HG03571 (cell line): ENCODE data around the gene SNU13.
"Not testable (repeated sequence)": the region's sequence is repeated elsewhere in the genome, so short reads cannot be mapped to it uniquely, and the experiment has no call there.

Experiments
- ATAC-seq: cut with Tn5 transposase; IDR thresholded peaks from one replicate; pipeline ENCODE4 v1.9.1; 2021; ENCODE audit not compliant: unreplicated experiment

The SNU13 gene

DNA sequence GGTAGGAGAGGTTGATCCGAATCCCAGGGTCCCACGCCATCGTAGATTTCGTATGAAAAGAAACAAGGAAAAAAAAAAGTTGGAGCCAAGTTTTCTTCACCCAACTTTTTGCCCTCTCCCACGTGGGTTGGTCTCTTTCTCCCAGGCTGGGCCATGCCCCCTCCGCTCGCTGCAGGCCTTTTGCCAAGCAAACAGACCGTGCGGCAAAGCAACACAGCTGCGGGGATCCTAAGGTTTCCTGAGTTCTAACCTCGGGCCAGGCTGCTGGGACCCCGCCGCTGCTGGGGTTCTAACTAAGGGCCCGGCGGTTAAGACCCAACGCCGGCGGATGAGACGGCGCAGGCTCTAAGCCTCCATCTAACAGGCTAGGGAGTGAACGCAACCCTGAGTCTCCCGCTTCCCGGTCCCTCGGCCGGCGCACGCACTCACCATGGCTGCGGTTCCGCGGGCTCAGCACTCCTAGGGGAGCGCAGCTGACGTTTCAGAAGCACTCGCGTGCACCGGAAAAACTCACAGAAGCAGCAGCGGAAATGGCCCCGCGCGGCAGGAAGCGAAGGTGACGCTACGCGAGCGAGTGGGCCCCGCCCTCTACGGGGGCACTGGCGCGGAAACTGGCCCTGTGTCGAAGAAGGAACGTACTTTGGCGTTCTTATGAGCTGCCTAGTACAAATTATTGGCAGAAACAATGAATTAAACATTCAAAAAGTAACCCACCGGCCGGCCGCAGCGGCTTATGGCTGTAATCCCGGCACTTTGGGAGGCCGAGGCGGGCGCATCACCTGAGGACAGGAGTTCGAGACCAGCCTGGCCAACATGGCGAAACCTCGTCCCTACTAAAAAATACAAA is at the start of gene SNU13:
Gene SNU13 (minus strand): TSS at position 503 of the 847 bp plus-strand sequence. CDS start 71 bp downstream, at position 432.
- ATAC-seq = peak; percentile 82

DNA sequence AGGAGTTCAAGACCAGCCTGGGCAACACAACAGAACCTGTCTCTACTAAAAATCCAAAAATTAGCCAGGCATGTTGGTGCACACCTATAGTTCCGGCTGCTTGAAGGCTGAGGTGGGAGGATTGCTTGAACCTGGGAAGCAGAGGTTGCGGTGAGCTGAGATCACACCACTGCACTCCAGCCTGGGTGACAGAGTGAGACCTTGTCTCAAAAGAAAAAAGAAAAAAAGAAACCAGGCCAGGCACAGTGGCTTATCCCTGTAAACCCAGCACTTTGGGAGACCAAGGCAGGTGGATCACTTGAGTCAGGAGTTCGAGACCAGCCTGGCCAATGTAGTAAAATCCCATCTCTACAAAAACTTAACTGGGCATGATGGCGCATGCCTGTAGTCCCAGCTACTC is 44.6 kb upstream of the SNU13 start:
- ATAC-seq = not testable (repeated sequence)

DNA sequence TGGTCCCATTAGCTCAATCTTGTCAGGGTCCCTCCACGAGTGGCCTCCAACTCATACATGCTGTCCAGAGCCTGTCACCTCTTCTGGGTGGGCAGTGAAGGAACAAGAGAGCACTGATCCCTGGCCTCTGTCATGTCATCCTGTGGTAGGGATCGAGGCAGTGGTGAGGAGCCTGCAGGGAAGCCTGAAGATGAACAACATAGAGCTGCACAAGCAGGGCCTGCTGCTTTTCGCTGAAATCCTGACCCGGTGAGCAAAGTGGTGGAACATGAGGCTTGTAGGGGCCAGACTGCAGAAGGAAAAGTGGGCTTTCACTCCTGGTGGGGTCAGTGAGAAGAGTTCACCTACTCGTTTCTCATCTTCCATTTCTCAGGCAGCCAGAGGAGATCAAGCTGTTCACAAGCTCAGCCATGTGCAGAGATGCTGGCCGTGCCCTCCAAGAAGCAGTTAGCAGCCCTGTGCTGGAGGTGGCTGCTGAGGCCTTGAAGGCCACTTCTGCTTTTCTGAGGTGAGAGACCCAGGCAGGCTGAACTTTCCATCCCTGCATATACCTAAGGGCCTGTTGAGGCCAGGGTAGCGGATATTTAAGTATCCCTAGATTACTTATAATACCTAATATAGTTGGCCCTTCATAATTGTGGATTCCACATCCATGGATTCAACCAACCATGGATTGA is 43.6 kb upstream of the SNU13 start:
- ATAC-seq = no peak

DNA sequence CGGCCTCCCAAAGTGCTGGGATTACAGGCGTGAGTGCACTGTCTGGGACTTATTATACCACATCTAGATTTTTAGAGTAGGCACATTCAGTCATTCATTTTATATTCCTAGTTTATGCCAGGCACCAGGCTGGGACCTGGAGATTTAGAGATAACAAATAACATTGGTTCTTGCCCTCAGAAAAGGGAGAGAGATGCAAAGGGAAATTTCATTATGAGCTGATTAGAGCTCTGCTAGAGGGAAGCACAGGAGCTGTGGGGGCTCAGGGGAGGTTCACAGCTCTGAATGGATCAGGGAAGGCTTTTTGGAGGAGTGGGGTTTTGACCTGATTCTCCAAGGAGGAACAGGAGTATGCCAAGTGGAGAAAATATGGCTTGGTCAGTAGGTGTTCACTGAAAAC is 42.9 kb upstream of the SNU13 start:
- ATAC-seq = no peak

DNA sequence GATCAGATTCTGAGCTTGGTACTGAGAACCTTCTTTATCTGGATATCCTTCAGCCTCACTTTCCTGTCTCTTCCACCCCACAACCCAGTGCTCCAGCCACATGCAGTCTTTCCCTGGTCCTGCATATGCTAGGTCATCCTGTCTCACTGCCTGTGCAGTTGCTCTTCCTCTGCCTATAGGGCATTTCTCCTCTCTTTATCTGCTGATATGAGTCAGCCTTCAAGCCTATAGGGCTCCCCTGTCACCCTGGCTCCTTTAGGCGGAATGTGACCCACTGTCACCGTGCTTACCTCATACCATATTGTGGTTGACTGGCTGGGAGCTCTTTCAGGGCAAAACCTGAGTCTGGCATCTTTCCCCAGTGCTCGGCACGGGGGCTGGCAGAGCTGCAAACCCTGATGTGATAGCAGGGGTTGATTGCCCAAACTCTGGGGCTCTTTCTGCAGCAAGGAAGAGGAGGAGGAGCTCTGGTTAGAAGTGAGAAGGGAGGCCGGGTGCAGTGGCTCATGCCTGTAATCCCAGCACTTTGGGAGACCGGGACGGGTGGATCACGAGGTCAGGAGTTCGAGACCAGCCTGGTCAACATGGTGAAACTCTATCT is 36.9 kb upstream of the SNU13 start:
- no peak for ATAC-seq

DNA sequence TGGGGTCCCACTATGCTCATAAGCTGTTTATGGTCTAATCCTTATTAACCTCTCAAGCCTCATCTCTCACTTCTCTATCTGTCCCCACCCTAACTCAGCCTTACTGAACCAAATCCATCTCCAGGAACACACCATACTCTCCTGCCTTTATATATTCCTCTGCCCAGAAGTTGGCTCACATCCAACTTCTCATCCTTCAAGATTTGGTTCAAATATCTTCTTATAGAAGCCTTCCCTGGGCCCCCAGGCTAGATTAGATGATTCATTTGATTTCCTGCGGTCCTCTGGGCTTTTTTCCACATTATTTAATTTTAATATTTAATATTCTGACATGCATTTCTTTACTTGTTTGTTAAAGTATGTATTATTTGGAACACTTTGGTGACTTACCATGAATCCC is 33.8 kb upstream of the SNU13 start:
- no peak for ATAC-seq

DNA sequence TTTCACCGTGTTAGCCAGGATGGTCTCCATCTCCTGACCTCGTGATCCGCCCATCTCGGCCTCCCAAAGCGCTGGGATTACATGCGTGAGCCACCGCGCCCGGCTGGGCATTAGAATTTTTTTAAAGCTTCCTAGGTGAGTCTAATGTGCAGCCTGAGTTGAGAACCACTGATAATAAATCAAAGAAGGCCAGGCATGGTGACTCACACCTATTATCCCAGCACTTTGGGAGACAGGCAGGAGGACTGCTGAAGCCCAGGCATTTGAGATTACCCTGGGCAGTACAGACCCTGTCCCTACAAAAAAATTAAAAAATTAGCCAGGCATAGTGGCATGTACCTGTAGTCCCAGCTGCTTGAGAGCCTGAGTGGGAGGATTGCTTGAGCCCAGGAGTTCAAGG is 24.3 kb upstream of the SNU13 start:
- ATAC-seq = no peak

DNA sequence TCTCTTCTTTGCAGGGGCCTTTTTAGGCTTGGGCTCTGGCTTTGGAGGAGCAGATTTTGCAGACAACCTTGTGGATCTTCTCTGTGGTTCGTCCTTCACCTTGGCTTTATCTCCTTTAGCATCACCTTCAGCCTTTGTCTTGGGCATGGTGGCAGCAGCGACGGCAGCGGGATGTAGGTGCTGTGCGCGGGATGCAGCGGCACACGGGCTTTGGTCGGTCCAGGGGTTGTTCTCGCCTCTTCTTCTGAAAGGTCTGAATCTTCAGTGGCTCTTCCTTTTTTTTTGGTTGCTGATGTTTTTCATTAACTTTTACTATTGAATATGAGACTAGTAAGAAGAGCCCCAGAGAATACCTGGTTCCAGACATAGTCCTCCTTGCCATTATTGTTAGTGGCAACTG is 20.7 kb upstream of the SNU13 start:
- no peak for ATAC-seq

DNA sequence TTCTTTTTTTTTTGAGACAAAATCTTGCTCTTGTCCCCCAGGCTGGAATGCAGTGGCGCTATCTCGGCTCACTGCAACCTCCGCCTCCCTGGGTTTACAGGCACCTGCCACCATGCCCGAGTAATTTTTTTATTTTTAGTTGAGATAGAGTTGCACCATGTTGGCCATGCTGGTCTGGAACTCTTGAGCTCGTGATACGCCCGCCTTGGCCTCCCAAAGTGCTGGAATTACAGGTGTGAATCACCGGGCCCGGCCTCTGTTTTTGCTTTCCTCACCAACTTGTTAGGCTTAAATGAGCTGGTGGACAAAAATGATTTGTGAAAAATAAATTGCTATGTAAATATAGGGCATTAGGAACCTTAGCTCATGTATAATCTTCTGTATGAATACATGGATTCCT is 14.1 kb upstream of the SNU13 start:
- no peak for ATAC-seq

DNA sequence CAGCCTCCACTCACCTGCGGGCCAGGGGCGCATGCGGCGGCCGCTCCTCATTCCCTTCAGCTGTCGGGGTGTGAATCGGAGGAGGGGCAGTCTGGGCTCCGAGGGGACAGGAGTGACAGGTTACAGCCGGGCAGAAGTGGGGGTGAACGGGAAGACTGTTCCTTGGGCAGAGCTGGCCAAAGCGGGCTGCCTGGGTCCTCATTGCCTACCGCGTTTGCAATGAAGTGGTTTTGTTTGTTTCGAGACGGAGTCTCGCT is 11.4 kb upstream of the SNU13 start:
- ATAC-seq = no peak

DNA sequence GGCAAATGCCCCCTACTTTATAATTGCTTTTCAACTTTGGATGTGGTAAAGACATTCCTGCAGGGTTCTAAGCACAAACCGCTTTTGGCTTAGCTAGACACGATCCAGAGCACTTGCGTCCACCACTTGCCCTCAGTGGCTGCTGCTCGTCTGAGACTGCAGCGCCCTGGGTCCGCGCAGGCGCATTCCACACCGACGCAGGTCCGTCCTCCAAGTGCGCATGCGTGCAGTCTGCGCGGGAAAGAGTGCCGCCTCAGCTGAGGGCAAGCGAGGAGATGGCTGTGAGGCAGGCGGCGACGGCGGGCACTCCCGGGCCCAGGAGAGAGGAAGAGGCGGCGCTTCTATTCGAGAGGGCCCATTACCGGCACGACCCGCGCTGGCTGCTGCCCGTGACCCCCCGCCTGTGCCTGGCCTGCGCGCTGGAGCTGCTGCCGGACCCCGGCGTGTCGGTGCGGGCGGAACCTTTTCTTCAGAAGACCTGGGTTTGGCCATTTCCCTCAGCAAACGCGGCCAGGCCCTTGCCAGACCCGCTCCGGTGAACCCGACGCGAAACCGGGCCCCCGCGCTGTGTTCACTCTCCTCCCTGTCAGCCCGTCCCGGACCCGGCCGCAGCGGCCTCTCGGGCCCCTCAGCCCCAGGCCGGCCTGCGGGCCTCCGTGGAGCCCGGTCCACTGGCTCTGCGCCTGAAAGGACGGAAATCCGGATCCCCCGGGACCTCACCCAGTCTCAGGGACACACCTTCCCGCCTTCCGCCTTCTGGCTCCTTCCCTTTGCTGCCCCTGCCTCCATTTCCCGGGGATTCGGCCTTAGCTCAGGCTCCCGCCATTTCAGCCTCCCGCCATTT is 10.8 kb upstream of the SNU13 start, which contains the start of gene MEI1:
Gene MEI1 (plus strand): TSS at position 240 of the 844 bp plus-strand sequence. CDS start 36 bp downstream, at position 276.
- ATAC-seq = no peak

DNA sequence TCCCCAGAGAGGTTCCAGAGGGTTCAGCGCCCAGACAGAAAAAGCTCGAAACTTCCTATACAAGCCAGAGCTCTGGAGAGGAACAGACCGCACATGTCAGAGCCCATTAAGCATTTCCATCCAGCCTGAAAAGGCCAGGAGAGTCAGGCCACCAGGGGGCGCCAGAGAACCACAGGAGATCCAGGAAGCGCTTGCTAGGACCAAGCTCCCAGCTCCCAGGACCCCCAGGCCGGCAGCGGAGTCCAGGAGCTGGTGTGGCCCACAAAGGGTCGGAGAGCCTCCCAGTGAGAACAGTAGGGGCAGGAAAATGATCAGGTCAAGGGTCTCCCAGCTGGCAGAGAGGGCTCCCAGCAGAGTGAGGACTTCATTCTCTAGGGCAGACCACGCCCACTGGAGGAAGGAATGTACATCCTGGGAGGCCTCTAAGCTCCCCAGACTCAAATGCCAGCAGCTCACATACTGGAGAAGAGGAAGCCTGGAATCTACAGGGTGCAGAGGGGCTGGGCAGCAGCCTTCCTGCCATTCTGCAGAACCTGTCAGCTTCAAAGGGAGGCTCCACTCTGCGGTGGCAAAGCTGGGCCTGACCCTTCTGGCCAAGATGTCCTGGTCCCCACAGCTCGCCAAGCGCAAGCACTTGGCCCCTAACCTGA is 8.6 kb upstream of the SNU13 start:
- peak; percentile 45 for ATAC-seq

DNA sequence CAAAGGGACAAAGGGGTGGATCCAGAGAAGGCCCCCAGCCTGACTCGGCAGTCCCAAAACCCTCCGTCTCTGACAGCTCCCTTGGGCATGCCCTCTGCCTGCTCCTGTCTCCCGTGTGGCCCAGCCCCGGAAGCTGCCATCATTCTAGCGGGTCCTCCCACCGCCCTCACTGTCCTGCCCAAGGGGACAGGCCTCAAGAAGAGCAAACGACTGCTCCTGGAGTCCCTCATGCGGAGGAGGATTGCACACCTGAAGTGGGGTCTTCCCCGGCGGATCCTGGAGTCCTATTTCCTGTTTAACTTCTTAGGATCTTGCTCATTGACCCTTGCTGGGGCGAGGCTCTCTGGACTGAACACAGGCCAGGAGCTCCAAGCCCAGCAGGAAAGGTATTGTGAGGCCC is 8.0 kb upstream of the SNU13 start:
- ATAC-seq = no peak

DNA sequence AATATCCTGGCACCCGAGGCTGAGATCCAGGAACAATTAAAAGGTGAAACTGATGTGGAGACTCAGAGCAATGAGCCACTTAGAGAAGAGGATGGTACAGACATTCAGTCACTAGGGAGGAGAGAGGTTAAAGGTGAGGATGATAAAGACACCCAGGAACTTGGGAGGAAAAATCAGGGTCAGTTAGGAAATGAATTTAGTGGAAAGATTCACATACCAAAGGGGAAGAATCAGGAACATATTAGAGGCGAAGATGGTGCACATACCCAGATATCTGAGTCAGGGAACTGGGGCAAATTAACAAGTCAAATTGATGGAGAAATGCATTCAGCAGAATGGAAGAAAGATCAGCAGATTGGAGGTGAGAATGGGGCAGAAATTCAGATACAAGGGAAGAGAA is 6.5 kb upstream of the SNU13 start:
- ATAC-seq = no peak

DNA sequence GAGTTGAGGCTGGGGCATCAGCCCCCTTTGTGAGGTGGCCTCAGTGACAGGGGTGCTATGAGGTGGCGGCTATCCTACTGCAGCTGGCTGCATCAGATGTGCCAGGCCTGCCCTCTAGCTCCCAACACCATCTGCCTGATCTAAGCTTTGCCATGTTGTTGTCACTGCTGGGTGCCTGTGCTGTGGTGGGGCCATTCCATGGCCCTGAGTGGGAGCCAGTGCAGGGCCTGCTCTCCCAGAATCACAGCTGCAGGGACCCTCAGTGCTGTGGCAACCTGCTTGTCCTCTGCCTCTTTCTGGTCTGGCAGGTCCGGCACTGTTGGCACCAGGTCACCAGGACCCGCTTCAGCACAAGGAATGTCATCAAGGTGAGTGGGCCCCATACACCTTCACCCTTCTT is 1.8 kb upstream of the SNU13 start:
- ATAC-seq = no peak

DNA sequence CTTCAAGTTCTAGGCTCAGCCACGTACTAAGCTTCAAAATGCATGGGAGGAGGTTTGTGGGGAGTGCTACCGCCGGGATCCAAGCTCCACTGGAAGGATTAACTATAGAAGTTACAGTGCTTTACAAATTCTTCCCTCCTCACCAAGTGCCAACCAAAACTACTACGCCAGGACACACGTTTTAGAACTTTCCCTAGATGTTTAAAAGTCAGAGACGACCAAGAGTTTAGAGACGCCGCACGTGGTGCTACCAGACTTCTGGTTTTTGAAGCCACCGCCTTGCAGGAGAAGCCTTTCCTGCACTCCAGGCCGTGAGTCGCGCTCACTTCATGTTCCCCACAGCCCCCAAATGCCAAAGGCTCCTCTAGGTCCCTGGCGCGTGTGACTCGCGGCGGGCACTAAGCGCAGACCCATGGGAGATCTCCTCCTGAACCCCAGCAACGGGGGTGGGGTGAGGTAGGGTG is 734 bp downstream of the SNU13 start:
- no peak for ATAC-seq

DNA sequence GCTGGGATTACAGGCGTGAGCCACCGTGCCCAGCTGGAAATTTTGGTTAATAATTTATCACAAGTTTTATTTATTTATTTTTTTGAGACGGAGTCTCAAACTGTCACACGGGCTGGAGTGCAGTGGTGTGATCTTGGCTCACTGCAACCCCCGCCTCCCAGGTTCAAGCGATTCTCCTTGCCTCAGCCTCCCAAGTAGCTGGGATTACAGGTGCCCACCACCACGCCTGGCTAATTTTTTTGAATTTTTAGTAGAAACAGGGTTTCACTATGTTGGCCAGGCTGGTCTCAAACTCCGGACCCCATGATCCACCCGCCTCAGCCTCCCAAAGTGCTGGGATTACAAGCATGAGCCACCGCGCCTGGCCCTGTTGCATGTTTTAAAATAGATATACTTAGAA is 1.8 kb downstream of the SNU13 start:
- not testable (repeated sequence) for ATAC-seq

DNA sequence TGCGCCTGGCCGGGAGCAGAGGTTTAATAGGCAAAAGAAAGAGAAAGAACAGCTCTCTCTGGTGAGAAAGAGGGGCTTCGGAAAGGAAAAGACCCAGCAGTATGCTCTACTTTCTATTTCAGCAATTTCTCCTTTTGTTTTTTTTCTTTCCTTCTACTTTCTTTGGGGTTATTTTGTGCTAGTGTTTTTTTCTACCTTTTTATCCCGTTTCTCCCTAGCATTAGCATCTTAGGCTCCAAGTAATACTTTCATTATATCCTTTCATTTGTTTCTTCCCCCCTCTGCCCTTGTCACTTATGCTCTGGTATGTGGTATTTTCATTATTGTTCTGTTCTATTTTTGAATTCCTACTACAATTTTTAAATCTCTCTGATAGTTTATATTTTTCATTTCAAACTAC is 4.5 kb downstream of the SNU13 start:
- no peak for ATAC-seq

DNA sequence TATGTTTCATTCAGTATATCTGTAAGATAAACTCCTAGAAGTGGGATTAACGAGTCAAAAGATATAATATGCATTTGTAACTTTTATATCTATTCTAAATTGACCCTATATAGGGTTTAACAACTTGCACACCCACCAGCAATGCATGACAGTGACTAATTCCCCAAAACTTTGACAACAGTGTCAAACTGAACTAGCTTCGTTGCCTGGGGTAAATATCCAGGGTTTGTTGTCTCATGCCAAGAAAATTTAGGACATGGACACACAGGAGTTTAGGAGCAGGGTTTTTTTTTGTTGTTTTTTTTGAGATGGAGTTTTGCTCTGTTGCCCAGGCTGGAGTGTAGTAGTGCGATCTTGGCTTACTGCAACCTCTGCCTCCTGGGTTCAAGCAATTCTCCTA is 5.1 kb downstream of the SNU13 start:
- ATAC-seq = no peak

DNA sequence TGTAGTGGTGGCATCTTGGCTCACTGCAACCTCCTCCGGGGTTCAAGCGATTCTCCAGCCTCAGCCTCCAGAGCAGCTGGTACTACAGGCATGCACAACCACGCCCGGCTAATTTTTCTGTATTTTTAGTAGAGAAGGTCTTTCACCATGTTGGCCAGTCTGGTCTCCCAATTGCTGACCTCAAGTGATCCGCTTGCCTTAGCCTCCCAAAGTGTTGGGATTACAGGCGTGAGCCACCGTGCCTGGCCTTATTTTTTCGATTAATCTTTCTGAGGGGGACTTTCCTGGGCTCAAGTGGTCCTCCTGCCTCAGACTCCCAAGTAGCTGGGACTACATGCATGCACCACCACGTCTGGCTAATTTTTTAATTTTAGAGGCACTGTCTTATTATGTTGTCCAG is 5.6 kb downstream of the SNU13 start:
- ATAC-seq = no peak
